GM12873 (cell line): ENCODE measurements around the gene UROD.

Experiments
- TF ChIP-seq, protein P1 (sequence below): IDR thresholded peaks from 2 replicates; pipeline ENCODE4 v1.5.1; 2012; ENCODE audit warnings: low read depth, mild to moderate bottlenecking, moderate library complexity, low read length, control low read depth; ENCODE audit not compliant: insufficient read depth; ENCODE audit errors: missing control alignments

Gene UROD

DNA sequence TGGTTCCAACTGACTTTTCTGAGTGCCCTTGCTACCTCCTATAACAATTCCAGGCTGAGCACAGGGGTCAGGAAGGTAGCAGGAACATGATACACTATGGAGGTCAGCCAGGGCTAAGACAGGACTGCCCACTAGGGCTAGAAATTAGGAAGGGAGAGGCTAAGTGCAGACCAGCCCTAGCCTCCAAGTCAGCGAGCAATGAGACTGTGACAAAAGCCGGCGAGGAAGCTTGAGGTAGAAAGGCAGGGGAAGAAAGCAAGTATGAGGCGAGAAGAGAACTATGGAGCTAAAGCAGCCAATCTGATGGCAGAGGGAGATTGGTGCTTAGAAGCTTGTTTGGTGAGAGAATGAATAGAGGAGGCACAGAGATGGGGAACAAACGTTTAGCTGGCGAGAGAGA lies 4.7 kb downstream of the UROD start:
- TF ChIP-seq, protein P1, sequence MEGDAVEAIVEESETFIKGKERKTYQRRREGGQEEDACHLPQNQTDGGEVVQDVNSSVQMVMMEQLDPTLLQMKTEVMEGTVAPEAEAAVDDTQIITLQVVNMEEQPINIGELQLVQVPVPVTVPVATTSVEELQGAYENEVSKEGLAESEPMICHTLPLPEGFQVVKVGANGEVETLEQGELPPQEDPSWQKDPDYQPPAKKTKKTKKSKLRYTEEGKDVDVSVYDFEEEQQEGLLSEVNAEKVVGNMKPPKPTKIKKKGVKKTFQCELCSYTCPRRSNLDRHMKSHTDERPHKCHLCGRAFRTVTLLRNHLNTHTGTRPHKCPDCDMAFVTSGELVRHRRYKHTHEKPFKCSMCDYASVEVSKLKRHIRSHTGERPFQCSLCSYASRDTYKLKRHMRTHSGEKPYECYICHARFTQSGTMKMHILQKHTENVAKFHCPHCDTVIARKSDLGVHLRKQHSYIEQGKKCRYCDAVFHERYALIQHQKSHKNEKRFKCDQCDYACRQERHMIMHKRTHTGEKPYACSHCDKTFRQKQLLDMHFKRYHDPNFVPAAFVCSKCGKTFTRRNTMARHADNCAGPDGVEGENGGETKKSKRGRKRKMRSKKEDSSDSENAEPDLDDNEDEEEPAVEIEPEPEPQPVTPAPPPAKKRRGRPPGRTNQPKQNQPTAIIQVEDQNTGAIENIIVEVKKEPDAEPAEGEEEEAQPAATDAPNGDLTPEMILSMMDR: no peak

DNA sequence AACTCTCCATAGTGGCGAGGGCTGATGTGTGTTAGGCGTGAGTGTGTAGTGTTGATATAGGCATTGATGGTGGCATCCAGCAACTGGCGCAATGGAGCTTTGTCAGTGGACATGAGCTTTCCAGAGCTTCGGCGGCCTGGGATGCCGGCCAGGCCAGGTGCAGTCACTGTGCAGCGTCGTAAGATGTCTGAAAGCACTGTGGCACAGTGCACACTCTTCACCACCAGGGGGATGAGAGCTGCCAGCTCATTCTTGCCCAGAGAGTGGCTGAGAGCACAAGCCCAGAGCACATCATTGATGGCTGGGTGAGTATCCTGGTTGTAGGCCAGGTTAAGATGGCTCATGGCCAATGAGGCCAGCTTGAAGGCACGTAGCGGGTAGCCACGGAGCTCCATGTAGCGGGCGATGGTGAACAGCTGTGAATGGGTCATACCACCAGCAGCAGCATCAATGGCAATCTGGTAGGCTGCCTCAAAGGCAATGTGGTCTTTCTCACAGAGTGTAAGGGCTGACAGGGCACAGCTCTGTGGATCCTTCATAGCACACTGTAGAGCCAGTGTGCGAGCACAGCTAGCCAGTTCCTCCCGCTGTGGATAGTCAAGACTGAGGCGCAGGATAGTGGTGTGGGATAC lies 6.7 kb downstream of the UROD start:
- TF ChIP-seq, protein P1: peak; percentile 97

DNA sequence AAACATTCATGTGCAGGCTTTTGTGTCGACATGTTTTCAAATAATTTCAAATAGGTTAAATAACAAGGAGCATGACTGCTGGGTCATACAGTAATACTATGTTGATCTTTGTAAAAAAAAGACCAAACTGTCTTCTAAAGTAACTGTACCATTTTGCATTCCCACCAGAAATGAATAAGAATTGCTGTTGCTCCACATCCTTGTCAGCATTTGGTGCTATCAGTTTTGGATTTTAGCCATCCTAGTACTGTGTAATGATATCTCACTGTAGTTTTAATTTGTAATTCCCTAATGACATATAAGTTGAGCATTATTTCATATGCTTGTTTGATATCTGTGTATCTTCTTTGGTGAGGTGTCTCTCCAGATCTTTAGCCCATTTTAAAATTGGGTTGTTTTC lies 11.6 kb downstream of the UROD start:
- TF ChIP-seq, protein P1: no peak

DNA sequence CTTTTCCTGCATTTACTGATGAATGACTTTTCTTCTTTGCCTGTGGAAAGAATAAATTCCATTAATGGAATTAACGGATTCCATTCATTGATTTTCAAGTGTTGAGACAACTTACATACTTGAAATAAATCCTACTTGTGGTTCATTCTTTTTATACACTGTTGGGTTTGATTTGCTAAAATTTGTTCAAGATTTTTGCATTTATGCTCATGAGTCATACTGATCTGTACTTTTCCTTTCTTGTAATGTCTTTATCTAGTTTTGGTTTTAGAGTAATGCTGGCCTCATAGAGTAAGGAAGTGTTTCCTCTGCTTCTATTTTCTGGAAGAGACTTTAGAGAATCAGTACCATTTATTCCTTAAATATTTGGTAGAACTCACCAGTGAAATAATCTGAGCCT lies 14.4 kb downstream of the UROD start:
- TF ChIP-seq, protein P1: no peak

DNA sequence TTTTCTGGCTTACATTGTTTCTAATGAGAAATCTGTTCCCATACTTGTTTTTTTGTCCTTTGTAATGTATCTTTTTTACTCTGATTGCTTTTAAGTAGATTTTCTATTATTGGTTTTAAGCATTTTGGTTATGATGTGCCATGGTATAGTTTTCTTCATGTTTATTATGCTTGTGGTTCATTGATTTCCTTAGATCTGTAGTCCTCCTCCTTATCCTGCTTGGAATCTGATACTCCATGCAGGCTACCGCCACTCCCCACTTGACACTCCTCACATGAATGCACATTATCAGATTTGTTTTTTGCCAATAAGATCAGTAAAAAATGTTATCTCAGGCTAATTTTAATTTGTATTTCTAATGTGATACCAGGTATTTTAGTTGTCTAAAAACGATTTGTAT lies 20.8 kb downstream of the UROD start:
- TF ChIP-seq, protein P1: no peak

DNA sequence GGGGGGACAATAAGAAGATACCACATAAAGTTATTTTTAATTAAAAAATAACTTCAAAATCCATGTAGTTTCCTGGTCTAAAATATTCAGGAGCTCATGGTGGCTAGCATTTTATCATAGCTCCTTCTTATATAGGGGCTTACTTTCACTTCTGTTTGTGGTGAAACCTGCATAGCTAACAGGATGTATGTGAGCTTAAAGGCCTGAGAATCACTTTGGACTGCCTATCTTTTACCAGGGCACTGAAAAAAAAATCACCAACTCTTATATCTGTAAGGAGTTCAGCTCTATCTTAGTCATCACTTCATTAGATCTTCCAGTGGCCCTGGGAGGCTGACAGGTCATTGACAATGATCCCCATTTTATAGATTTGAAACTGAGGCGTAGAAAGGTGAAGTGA lies 21.3 kb downstream of the UROD start:
- TF ChIP-seq, protein P1: no peak

DNA sequence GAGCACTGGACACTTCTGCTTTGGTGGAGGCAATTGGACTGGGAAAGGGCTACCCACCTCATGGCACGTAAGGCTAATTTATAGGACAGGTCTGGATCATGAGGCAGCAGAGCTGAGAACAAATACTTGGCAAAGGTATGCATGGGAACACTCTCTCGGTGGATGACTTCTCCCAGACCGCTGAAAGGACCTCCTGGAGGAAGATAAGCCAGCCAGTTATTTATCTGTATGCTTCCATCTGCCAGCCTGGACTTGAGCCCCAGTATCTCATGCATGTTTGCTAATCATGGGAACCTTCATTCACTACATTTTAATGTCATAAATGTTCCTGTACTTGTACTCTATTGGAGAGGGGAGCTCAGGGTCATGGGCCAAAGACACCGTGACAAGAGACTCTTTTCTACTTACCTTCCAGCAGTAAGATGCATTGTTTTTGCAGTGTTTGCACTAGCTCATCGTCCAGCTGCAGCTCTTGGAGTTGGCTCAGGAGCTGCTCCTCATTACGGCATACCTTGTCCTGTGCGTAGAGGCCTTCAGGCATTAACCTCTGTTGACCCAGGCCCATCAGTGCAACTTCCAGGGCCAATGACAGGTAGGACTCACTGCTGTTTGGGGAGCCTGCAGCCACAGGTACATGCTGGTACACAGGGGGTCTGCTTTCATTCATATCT lies 23.7 kb downstream of the UROD start:
- TF ChIP-seq, protein P1: no peak
